KMS-11 (cell line): Measurements from ENCODE around the gene OAF.

Source experiments
- H2AFZ ChIP-seq: fragments of 200-600 bp; sonication (generic); 2 replicates; pipeline ENCODE4 v1.6.1; 2016; ENCODE audit warnings: antibody characterized with exemption, mixed run types, low read depth
- H3K27ac ChIP-seq: fragments of 200-600 bp; sonication (generic); 2 replicates; pipeline ENCODE4 v1.6.1; 2016; ENCODE audit warnings: mild to moderate bottlenecking, mixed run types
- H3K27me3 ChIP-seq: fragments of 200-600 bp; sonication (generic); 2 replicates; pipeline ENCODE4 v1.6.1; 2017; ENCODE audit warnings: mild to moderate bottlenecking, low read depth, mixed run types, moderate library complexity; ENCODE audit not compliant: insufficient read depth
- H3K36me3 ChIP-seq: fragments of 200-600 bp; sonication (generic); 2 replicates; pipeline ENCODE4 v1.6.1; 2017; ENCODE audit warnings: mild to moderate bottlenecking, mixed run types; ENCODE audit not compliant: insufficient read depth
- H3K4me1 ChIP-seq: fragments of 200-600 bp; sonication (generic); 2 replicates; pipeline ENCODE4 v1.6.1; 2016; ENCODE audit warnings: mild to moderate bottlenecking, low read depth, mixed run types; ENCODE audit not compliant: poor library complexity, severe bottlenecking
- H3K4me2 ChIP-seq: fragments of 200-600 bp; sonication (generic); 2 replicates; pipeline ENCODE4 v1.7.0; 2016; ENCODE audit warnings: mild to moderate bottlenecking, mixed run types
- H3K4me3 ChIP-seq: fragments of 200-600 bp; sonication (generic); IDR thresholded peaks from 2 replicates; pipeline ENCODE4 v1.6.1; 2017; ENCODE audit warnings: low read depth, low read length, mixed read lengths; ENCODE audit not compliant: insufficient read depth
- H3K79me2 ChIP-seq: fragments of 200-600 bp; sonication (generic); 2 replicates; pipeline ENCODE4 v1.6.1; 2016; ENCODE audit warnings: low read depth, mixed run types; ENCODE audit not compliant: insufficient read depth
- H3K9ac ChIP-seq: fragments of 200-600 bp; sonication (generic); 2 replicates; pipeline ENCODE4 v1.6.1; 2016; ENCODE audit warnings: mild to moderate bottlenecking, mixed run types
- H4K20me1 ChIP-seq: fragments of 200-600 bp; sonication (generic); 2 replicates; pipeline ENCODE4 v1.6.1; 2016; ENCODE audit warnings: mild to moderate bottlenecking, mixed run types; ENCODE audit not compliant: insufficient read depth
- TF ChIP-seq, protein P1 (sequence below): fragments of 200-600 bp; sonication (generic); conservative IDR thresholded peaks from 2 replicates; pipeline ENCODE4 v1.6.1; 2017; ENCODE audit warnings: low read depth, mild to moderate bottlenecking, antibody characterized with exemption, low read length, moderate library complexity, mixed read lengths

The OAF gene

GRCh38 chr11:120182372-120182771 is 28.5 kb upstream of the OAF start:
- H3K4me3 ChIP-seq = no peak overlapping the region
- H3K4me2 ChIP-seq = no peak overlapping the region
- no peaks in the 10 kb centered on the region for H4K20me1 ChIP-seq
- TF ChIP-seq, protein P1, sequence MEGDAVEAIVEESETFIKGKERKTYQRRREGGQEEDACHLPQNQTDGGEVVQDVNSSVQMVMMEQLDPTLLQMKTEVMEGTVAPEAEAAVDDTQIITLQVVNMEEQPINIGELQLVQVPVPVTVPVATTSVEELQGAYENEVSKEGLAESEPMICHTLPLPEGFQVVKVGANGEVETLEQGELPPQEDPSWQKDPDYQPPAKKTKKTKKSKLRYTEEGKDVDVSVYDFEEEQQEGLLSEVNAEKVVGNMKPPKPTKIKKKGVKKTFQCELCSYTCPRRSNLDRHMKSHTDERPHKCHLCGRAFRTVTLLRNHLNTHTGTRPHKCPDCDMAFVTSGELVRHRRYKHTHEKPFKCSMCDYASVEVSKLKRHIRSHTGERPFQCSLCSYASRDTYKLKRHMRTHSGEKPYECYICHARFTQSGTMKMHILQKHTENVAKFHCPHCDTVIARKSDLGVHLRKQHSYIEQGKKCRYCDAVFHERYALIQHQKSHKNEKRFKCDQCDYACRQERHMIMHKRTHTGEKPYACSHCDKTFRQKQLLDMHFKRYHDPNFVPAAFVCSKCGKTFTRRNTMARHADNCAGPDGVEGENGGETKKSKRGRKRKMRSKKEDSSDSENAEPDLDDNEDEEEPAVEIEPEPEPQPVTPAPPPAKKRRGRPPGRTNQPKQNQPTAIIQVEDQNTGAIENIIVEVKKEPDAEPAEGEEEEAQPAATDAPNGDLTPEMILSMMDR = no peak
- H2AFZ ChIP-seq = no peak overlapping the region
- no peaks in the 10 kb centered on the region for H3K79me2 ChIP-seq
- no peak overlapping the region for H3K9ac ChIP-seq
- H3K36me3 ChIP-seq = no peaks in the 10 kb centered on the region
- no peak overlapping the region for H3K27ac ChIP-seq
- H3K27me3 ChIP-seq = no peaks in the 10 kb centered on the region
- no peaks in the 10 kb centered on the region for H3K4me1 ChIP-seq

DNA sequence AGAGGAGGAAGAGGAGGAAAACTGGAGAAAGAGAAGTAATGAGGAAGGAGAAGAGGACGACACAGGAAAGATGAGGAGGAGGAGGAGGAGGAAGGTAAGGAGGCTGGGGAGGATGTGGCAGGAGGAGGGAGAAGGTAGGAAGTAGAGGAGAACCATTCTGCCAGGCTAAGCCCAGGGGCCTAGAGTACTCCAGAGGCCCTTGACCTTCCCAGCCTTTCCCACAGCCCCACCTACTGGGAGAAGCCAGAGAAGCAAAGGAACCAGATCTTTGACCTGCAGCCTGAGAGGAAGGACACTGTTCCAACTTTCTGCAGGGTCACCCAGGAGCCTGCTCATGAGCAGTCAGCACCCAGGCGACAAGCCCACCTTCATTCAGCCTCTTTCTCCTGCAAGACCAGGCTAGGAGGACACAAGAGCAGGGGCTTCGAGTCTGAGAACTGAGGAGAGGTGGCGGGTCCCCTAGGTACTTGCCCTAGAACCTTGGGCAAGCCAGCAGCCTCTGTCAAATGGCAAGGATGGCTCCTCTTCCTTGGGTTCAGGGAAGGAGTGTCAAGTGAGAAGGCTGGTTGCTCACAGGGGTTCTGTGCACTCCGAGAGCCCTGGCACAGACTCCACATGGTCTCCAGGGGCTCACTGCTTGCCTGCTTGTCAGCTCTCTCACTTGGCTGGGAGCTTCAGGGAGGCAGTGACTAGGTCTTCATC is 27.9 kb upstream of the OAF start:
- H3K36me3 ChIP-seq = no peaks in the 10 kb centered on the region
- H3K4me2 ChIP-seq = no peak overlapping the region
- H3K27ac ChIP-seq = no peak overlapping the region
- no peak overlapping the region for H2AFZ ChIP-seq
- H3K79me2 ChIP-seq = no peaks in the 10 kb centered on the region
- no peaks in the 10 kb centered on the region for H4K20me1 ChIP-seq
- H3K4me3 ChIP-seq = no peak overlapping the region
- H3K9ac ChIP-seq = no peak overlapping the region
- TF ChIP-seq, protein P1 = no peak
- H3K4me1 ChIP-seq = no peaks in the 10 kb centered on the region
- H3K27me3 ChIP-seq = no peaks in the 10 kb centered on the region

DNA sequence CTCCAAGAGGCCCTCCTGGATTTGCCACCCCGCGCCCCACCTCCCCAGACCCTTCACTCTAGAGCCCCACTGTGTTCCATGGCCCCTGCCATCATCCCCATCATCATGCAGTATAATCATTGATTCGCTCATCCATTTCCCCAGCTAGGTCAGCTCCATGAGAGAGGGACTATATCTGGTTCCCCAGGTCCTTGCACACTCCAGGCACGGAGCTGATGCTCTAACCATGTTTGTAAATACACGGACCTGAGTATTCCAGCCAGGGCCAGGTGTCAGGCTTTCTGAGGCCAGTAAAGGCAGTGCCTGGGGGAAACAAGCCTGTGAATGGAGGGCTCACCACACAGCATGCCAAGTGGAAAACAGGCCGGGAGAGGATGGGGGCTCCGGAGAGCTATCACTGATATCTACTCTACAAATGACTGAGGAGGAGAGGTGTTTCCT is 27.1 kb upstream of the OAF start:
- Histone ChIP-seq H4K20me1 (no peaks in the 10 kb centered on the region), H3K36me3 (no peaks in the 10 kb centered on the region), H2AFZ (no peak overlapping the region), H3K4me1 (no peaks in the 10 kb centered on the region), H3K9ac (no peak overlapping the region), H3K79me2 (no peaks in the 10 kb centered on the region), H3K4me3 (no peak overlapping the region), H3K27ac (no peak overlapping the region), H3K27me3 (no peaks in the 10 kb centered on the region), H3K4me2 (no peak overlapping the region)
- TF ChIP-seq, protein P1 = no peak

DNA sequence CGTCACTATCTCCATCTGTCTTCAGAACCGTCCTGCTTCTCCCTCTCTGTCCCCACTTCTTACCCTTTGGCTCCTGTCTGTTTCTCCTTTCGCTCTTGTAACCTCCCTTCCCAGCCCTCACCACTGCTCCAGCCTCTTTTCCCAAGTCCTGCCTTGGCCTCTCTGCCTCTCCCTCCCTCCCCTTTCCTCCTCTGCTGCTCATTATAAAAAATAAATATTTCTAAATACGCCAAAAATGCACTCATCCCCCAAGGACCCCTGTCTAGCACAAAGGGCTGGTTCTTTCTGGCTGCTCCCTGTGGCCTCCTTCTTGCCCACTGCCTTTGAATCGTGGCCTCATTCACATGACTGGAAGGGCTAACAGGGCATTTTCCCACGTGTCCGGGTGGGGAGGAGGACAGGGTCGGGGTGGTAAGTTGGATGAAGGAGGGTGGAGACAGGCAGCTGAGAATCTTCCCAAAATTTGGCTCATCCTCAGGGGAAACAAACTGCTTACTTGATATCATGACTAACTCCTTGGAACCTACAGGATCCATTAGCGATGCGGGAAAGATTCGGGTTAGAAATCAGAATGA is 26.4 kb upstream of the OAF start:
- Histone ChIP-seq H3K4me1 (no peaks in the 10 kb centered on the region), H3K36me3 (no peaks in the 10 kb centered on the region), H3K27me3 (no peaks in the 10 kb centered on the region), H4K20me1 (no peaks in the 10 kb centered on the region), H3K4me2 (no peak overlapping the region), H2AFZ (no peak overlapping the region), H3K79me2 (no peaks in the 10 kb centered on the region), H3K4me3 (no peak overlapping the region), H3K9ac (no peak overlapping the region), H3K27ac (no peak overlapping the region)
- TF ChIP-seq, protein P1 = no peak
